Smooth muscle cell (in vitro differentiated cells): ENCODE results near the gene SDC4. TPM values are rescaled to one million over a fixed set of nuclear protein-coding genes. Genes with fewer than 3 reads are reported as not detected.

Source experiments
- DNase-seq: peaks from one replicate; lab custom pipeline; 2025; ENCODE audit not compliant: unreplicated experiment; lab: John Stamatoyannopoulos, UW
- H2AFZ ChIP-seq: fragments of 200-600 bp; sonication (generic); 2 replicates; pipeline ENCODE4 v1.6.0; 2016; ENCODE audit warnings: antibody characterized with exemption, low read depth, mild to moderate bottlenecking
- H3F3A ChIP-seq: fragments of 200-600 bp; sonication (generic); 2 replicates; pipeline ENCODE4 v1.6.0; 2017; ENCODE audit warnings: antibody characterized with exemption, low read depth
- H3K27ac ChIP-seq: fragments of 200-600 bp; sonication (generic); 2 replicates; pipeline ENCODE4 v1.5.1; 2016; ENCODE audit warnings: low read depth, mild to moderate bottlenecking
- H3K27me3 ChIP-seq: fragments of 200-600 bp; sonication (generic); 2 replicates; pipeline ENCODE4 v1.6.1; 2016; ENCODE audit warnings: low read depth, mild to moderate bottlenecking
- H3K36me3 ChIP-seq: fragments of 200-600 bp; sonication (generic); 2 replicates; pipeline ENCODE4 v1.5.1; 2016; ENCODE audit warnings: low read depth
- H3K4me1 ChIP-seq: fragments of 200-600 bp; sonication (generic); 2 replicates; pipeline ENCODE4 v1.5.1; 2016; ENCODE audit warnings: low read depth
- H3K4me2 ChIP-seq: fragments of 200-600 bp; sonication (generic); 2 replicates; pipeline ENCODE4 v1.6.0; 2016; ENCODE audit warnings: mild to moderate bottlenecking
- H3K4me3 ChIP-seq: fragments of 200-600 bp; sonication (generic); 2 replicates; pipeline ENCODE4 v1.5.1; 2016; ENCODE audit warnings: mild to moderate bottlenecking
- H3K79me2 ChIP-seq: fragments of 200-600 bp; sonication (generic); 2 replicates; pipeline ENCODE4 v1.6.0; 2016; ENCODE audit warnings: low read depth, mild to moderate bottlenecking
- H3K9ac ChIP-seq: fragments of 200-600 bp; sonication (generic); 2 replicates; pipeline ENCODE4 v1.6.0; 2016; ENCODE audit warnings: low read depth
- H3K9me3 ChIP-seq: fragments of 200-600 bp; sonication (generic); replicated peaks from 2 replicates; pipeline ENCODE4 v1.5.1; 2016; ENCODE audit warnings: low read depth
- H4K20me1 ChIP-seq: fragments of 200-600 bp; sonication (generic); 2 replicates; pipeline ENCODE4 v1.6.0; 2016; ENCODE audit warnings: low read depth
- WGBS: methylation state at CpG from one replicate; pipeline ENCODE4 v1.1.7; 2016; ENCODE audit warnings: low lambda C conversion rate; 5-methylcytosine and 5-hydroxymethylcytosine counted together
- polyA plus RNA-seq: library from polyadenylated mRNA; unstranded; fragments of >200 nt; fragmentation: Nextera tagmentation; extraction: Ambion mirVana; gene quantifications from 2 replicates; pipeline ENCODE4 v1.2.1, GENCODE V29; 2016
- total RNA-seq: library from RNA; depleted of rRNA; stranded (reverse); fragments of >200 nt; gene quantifications from 2 replicates; pipeline ENCODE4 v1.2.3, GENCODE V29; 2014
- TF ChIP-seq, protein P1 (sequence below): fragments of 200-600 bp; sonication (generic); IDR thresholded peaks from 2 replicates; pipeline ENCODE4 v1.5.1; 2017; ENCODE audit warnings: borderline replicate concordance, mild to moderate bottlenecking, antibody characterized with exemption; ENCODE audit not compliant: insufficient read depth, poor library complexity, severe bottlenecking

SDC4 gene
- total and polyA plus RNA-seq, 2 experiments from 2014 or later, result 45.0 to 70.7 TPM

DNA sequence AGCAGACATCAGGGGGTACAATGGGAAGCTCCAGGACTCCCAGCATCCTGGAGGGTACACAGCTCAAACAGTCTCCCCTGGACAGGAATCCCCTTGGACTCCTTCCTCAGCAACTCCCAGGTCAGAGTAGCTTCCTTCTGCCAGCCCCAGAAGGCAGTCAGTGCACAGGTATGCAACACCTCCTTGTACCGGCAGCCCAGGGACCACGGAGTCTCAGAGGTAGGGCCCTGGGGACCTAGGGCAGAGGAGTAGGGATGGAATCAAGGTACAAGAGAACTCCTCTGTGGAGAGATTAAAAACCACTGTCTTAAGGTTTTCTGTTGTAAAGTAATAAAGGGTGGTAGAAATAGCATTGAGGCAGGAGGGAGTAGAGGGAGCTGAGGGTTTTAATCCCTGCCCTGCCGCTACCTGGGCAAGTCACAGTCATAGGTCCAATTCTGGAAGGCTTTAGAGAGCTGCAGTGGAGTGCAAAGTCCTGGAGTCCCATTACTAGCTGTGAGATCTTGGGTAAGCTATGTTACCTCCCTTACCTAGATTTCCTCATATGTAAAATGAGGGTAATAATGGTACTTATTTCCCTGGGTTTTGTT is 22.4 kb upstream of the SDC4 start:
- Histone ChIP-seq H3K36me3 (no peaks in the 10 kb centered on the region), H3K27ac (no peak overlapping the region), H3K4me2 (no peak overlapping the region), H3K79me2 (no peaks in the 10 kb centered on the region), H3K9me3 (no peaks in the 10 kb centered on the region), H3K27me3 (no peaks in the 10 kb centered on the region), H2AFZ (no peak overlapping the region), H3K4me1 (no peaks in the 10 kb centered on the region), H4K20me1 (no peaks in the 10 kb centered on the region), H3K9ac (no peak overlapping the region), H3F3A (no peaks in the 10 kb centered on the region), H3K4me3 (no peak overlapping the region)
- 97% methylated on average over 3 of the region's 3 CpGs for WGBS
- DNase-seq, result no peak
- TF ChIP-seq, protein P1, sequence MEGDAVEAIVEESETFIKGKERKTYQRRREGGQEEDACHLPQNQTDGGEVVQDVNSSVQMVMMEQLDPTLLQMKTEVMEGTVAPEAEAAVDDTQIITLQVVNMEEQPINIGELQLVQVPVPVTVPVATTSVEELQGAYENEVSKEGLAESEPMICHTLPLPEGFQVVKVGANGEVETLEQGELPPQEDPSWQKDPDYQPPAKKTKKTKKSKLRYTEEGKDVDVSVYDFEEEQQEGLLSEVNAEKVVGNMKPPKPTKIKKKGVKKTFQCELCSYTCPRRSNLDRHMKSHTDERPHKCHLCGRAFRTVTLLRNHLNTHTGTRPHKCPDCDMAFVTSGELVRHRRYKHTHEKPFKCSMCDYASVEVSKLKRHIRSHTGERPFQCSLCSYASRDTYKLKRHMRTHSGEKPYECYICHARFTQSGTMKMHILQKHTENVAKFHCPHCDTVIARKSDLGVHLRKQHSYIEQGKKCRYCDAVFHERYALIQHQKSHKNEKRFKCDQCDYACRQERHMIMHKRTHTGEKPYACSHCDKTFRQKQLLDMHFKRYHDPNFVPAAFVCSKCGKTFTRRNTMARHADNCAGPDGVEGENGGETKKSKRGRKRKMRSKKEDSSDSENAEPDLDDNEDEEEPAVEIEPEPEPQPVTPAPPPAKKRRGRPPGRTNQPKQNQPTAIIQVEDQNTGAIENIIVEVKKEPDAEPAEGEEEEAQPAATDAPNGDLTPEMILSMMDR, result no peak

- no peak overlapping the region for H2AFZ ChIP-seq
- DNase-seq, result no peak
- TF ChIP-seq, protein P1, result no peak
- H3K27me3 ChIP-seq, result no peaks in the 10 kb centered on the region
- no peak overlapping the region for H3K27ac ChIP-seq
- H3K4me1 ChIP-seq, result peaks cover 5% of the 10 kb centered on the region
- no peaks in the 10 kb centered on the region for H4K20me1 ChIP-seq
- no peaks in the 10 kb centered on the region for H3K9me3 ChIP-seq
- H3K4me3 ChIP-seq, result no peak overlapping the region
- H3K36me3 ChIP-seq, result no peaks in the 10 kb centered on the region
- H3K4me2 ChIP-seq, result no peak overlapping the region
- H3K9ac ChIP-seq, result no peak overlapping the region
- WGBS, result 82% methylated on average over 6 of the region's 6 CpGs
- peaks cover 7% of the 10 kb centered on the region for H3K79me2 ChIP-seq
- no peaks in the 10 kb centered on the region for H3F3A ChIP-seq
Measured at GRCh38 chr20:45368221-45368980, 20.2 kb upstream of the SDC4 start.

- TF ChIP-seq, protein P1, result no peak
- no peak overlapping the region for H3K4me3 ChIP-seq
- no peak overlapping the region for H3K9ac ChIP-seq
- no peaks in the 10 kb centered on the region for H4K20me1 ChIP-seq
- no peaks in the 10 kb centered on the region for H3K36me3 ChIP-seq
- peaks cover 7% of the 10 kb centered on the region for H3K79me2 ChIP-seq
- no peak for DNase-seq
- H3K9me3 ChIP-seq, result no peaks in the 10 kb centered on the region
- H2AFZ ChIP-seq, result no peak overlapping the region
- H3K4me1 ChIP-seq, result peaks cover 5% of the 10 kb centered on the region
- no peaks in the 10 kb centered on the region for H3K27me3 ChIP-seq
- no peak overlapping the region for H3K4me2 ChIP-seq
- H3F3A ChIP-seq, result no peaks in the 10 kb centered on the region
- H3K27ac ChIP-seq, result no peak overlapping the region
Measured at GRCh38 chr20:45367126-45367525, 18.9 kb upstream of the SDC4 start.
